ENCODE results near the gene GRB10. TPM values are rescaled to one million over a fixed set of nuclear protein-coding genes. Genes with fewer than 3 reads are reported as not detected.

GRB10 gene
- total RNA-seq, 4 donors from 2014 or later = 54.0 to 69.1 (median 61.6) TPM

DNA sequence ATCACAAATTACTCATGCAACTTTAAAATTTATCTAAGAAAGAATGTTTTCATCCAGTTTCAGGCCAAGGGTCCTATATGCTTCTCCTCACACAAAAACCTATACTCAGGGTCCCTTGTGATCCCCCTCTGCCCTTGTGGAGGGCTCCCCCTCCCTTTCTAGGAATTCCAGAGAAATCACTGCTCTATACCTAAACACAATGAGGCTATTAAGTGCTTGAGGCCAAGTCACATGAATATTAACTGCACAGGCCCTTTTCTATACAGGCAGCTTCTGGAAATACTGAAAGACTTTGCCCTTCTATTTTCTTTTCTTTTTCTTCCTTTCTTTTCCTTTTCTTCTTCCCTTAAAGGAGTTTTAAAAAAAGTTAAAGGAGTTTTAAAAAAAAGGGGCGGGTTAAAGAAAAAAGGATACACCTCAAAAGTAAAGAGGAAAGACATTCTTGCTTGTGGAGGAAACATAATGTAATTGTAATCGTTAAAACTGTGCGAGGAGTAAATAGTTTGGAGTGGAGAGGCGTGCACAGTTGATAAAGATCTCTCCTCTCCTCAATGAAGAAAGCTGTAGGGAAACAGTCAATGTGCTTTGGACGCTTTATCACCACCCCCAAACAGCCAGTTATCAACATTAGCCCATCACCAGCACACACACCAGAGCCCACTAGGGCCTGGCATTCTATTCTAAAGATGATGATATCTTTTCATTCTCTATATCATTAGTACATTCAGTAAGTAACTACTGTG lies 16.4 kb downstream of the GRB10 start:
- WGBS = 76% methylated on average over 5 of the region's 5 CpGs
- Histone ChIP-seq H3K27ac (replicated peaks in 1 of 4) (no peak overlapping the region), H3K4me3 (no peak overlapping the region), H3K4me1 (peaks cover 27 to 58% (median 38%) of the 10 kb centered on the region in 4 donors), H3K9me3 (no peaks in the 10 kb centered on the region), H3K36me3 (peaks cover 0 to 4% (median 2%) of the 10 kb centered on the region in 4 donors), H3K27me3 (no peaks in the 10 kb centered on the region)
- intact Hi-C loops (cut with DNase I) = no loop called here
- TF ChIP-seq, protein P1, sequence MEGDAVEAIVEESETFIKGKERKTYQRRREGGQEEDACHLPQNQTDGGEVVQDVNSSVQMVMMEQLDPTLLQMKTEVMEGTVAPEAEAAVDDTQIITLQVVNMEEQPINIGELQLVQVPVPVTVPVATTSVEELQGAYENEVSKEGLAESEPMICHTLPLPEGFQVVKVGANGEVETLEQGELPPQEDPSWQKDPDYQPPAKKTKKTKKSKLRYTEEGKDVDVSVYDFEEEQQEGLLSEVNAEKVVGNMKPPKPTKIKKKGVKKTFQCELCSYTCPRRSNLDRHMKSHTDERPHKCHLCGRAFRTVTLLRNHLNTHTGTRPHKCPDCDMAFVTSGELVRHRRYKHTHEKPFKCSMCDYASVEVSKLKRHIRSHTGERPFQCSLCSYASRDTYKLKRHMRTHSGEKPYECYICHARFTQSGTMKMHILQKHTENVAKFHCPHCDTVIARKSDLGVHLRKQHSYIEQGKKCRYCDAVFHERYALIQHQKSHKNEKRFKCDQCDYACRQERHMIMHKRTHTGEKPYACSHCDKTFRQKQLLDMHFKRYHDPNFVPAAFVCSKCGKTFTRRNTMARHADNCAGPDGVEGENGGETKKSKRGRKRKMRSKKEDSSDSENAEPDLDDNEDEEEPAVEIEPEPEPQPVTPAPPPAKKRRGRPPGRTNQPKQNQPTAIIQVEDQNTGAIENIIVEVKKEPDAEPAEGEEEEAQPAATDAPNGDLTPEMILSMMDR (IDR thresholded peaks at IDR 0.05) = no peak
- no peak for TF ChIP-seq EP300 (IDR thresholded peaks at IDR 0.05)
- no peak for TF ChIP-seq POLR2AphosphoS5 (IDR thresholded peaks at IDR 0.05)
- no peak for TF ChIP-seq POLR2A (IDR thresholded peaks at IDR 0.05; ENCODE audit: low read depth)
- DNase-seq (ENCODE audit: extremely low spot score) = no peak

DNA sequence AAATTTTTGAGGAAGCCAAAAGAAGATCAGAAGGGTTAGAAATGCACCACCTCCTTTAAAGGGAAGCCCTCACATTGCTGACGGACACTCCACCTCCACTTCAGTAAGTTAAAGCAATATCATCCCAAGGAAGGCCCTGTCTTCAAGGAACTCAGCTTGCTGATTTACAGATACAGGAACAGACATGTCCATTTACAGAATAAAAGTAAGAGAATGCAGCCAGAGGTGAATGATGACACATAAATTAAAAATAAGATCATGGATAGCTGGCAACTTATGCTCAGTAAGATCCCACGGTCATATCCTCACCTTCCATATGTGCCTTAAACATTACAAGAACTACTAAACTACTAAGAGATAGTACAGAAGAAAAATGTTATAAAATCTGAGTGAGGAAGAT lies 20.4 kb downstream of the GRB10 start:
- no peak for DNase-seq (ENCODE audit: extremely low spot score)
- H3K36me3 ChIP-seq = peaks cover 0 to 12% (median 2%) of the 10 kb centered on the region in 4 donors
- TF ChIP-seq POLR2AphosphoS5 (IDR thresholded peaks at IDR 0.05) (no peak), POLR2A (IDR thresholded peaks at IDR 0.05; ENCODE audit: low read depth) (no peak), EP300 (IDR thresholded peaks at IDR 0.05) (no peak)
- TF ChIP-seq, protein P1 (IDR thresholded peaks at IDR 0.05) = no peak
- no peak overlapping the region for H3K4me3 ChIP-seq
- no peaks in the 10 kb centered on the region for H3K9me3 ChIP-seq
- H3K27ac ChIP-seq (replicated peaks in 1 of 4) = no peak overlapping the region
- WGBS = 78% methylated on average over 2 of the region's 2 CpGs
- H3K27me3 ChIP-seq = no peaks in the 10 kb centered on the region
- peaks cover 5 to 52% (median 34%) of the 10 kb centered on the region in 4 donors for H3K4me1 ChIP-seq
- intact Hi-C loops (cut with DNase I) = no loop called here

DNA sequence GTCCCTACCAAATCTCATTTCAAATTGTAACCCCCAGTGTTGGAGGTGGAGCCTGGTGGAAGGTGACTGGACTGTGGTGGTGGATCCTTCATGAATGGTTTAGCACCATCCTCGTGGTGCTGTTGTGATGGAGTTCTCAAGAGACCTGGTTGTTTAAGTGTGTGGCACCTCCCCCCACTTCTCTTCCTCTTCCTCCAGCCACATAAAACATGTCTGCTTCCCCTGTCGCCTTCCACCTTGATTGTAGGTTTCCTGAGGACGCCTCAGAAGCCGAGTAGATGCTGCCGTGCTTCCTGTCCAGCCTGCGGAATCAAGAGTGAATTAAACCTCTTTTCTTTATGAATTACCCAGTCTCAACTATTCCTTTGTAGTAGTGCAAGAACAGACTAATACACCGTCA lies 21.0 kb downstream of the GRB10 start:
- intact Hi-C loops (cut with DNase I) = no loop called here
- peaks cover 0 to 12% (median 2%) of the 10 kb centered on the region in 4 donors for H3K36me3 ChIP-seq
- 65% methylated on average over 7 of the region's 7 CpGs for WGBS
- no peaks in the 10 kb centered on the region for H3K27me3 ChIP-seq
- no peaks in the 10 kb centered on the region for H3K9me3 ChIP-seq
- TF ChIP-seq, protein P1 (IDR thresholded peaks at IDR 0.05) = no peak
- TF ChIP-seq EP300 (IDR thresholded peaks at IDR 0.05) (no peak), POLR2A (IDR thresholded peaks at IDR 0.05; ENCODE audit: low read depth) (no peak), POLR2AphosphoS5 (IDR thresholded peaks at IDR 0.05) (no peak)
- no peak for DNase-seq (ENCODE audit: extremely low spot score)
- H3K4me1 ChIP-seq = peaks cover under 1 to 45% (median 34%) of the 10 kb centered on the region in 4 donors
- no peak overlapping the region for H3K27ac ChIP-seq (replicated peaks in 1 of 4)
- no peak overlapping the region for H3K4me3 ChIP-seq

DNA sequence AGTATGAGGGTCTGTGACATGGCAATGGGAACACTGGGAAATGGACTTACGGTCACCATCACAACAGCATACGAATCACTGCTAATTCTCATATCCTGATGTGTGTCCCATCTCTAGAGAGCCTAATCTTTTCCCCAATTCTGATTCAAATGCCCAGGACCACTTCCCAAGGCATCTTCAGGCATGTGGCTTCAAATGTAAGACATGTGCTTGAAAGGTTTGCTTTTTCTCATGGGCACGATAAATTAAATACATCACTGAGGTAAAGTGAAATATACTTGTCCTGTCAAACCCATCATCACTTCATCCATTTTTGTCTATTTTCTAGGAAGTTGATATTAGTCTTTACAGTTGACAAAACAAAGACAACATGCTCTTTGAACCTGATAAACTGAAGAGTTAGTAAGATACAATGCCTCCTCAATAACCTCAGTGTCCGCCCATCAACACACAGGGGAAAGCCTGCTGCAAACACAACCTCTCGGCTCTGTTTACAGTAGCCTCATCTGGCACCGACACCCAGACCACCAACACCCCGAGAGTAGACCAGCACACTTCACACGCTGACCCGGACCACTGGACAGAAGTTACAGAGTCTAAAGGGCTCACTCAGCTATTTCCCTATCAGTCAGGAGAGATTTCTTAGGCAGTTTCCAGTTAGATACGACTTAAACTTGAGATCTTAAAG lies 24.8 kb downstream of the GRB10 start:
- no peak for DNase-seq (ENCODE audit: extremely low spot score)
- Histone ChIP-seq H3K36me3 (peaks cover 0 to 23% (median 11%) of the 10 kb centered on the region in 4 donors), H3K4me1 (peaks cover 8 to 41% (median 38%) of the 10 kb centered on the region in 4 donors), H3K9me3 (no peaks in the 10 kb centered on the region), H3K27ac (replicated peaks in 1 of 4) (no peak overlapping the region), H3K4me3 (no peak overlapping the region), H3K27me3 (no peaks in the 10 kb centered on the region)
- intact Hi-C loops (cut with DNase I) = no loop called here
- TF ChIP-seq POLR2AphosphoS5 (IDR thresholded peaks at IDR 0.05) (no peak), POLR2A (IDR thresholded peaks at IDR 0.05; ENCODE audit: low read depth) (no peak), EP300 (IDR thresholded peaks at IDR 0.05) (no peak)
- TF ChIP-seq, protein P1 (IDR thresholded peaks at IDR 0.05) = no peak
- 71% methylated on average over 10 of the region's 10 CpGs for WGBS
